H1 (cell line): ENCODE data around the gene ADGRB3. TPM values are rescaled to one million over a fixed set of nuclear protein-coding genes. Genes with fewer than 3 reads are reported as not detected.

Source experiments
- CHD2 ChIP-seq: IDR thresholded peaks from 2 replicates; pipeline ENCODE4 v1.6.1; 2012; ENCODE audit warnings: low read length, improper control_type of control experiment
- CHD7 ChIP-seq: fragments of 300-600 bp; sonication (generic); IDR thresholded peaks from 2 replicates; pipeline ENCODE4 v1.7.1; 2012; ENCODE audit warnings: low read length, moderate library complexity, mild to moderate bottlenecking, inconsistent platforms; ENCODE audit not compliant: insufficient replicate concordance
- JUND ChIP-seq: IDR thresholded peaks from 2 replicates; pipeline ENCODE4 v1.6.1; 2011; ENCODE audit warnings: mild to moderate bottlenecking, improper control_type of control experiment, low read length
- POLR2A ChIP-seq, 2 experiments: IDR thresholded peaks; 1 replicate in 1 of 2; 2 replicates in 1 of 2; pipeline ENCODE4 v1.6.1; 2011; ENCODE audit warnings: low read depth in 2 of 2, low read length in 2 of 2, mild to moderate bottlenecking in 2 of 2; ENCODE audit errors: control extremely low read depth in 1 of 2
- TAF7 ChIP-seq: optimal IDR thresholded peaks from 2 replicates; pipeline ENCODE3; 2011; ENCODE audit warnings: low read depth, mild to moderate bottlenecking, inconsistent platforms, low read length, moderate library complexity, borderline replicate concordance
- polyA plus RNA-seq, 7 experiments: library from polyadenylated mRNA; depleted of rRNA in 3 of 7; stranded (reverse) in 5 of 7; unstranded in 2 of 7; fragments of >200 nt in 5 of 7; fragments of 200-250 nt in 2 of 7; gene quantifications; 1 replicate in 5 of 7; 2 replicates in 1 of 7; 4 replicates in 1 of 7; pipeline versions ENCODE4 v1.2.1 to v1.2.3, GENCODE V29; 2011 to 2013; ENCODE audit warnings: missing spikeins in 2 of 7, mixed read lengths in 2 of 7
- total RNA-seq: library from RNA; stranded (reverse); fragmentation: NEBNext Ultra II Directional; extraction: Animal tissue kit (Norgen Biotek cat#: 25700); gene quantifications from 2 replicates; pipeline ENCODE4 v1.2.1, GENCODE V29; 2021

ADGRB3 gene
- total and polyA plus RNA-seq, 2 of the 8 experiments (the other 6 are each of a cell fraction or from before 2014, with no cell fraction given): 0.35 to 1.2 TPM

- TF ChIP-seq CHD7 (no peak), POLR2A (IDR thresholded peaks at IDR 0.05; ENCODE audit: control extremely low read depth in 1 of 2, low read depth in 2 of 2, low read length in 2 of 2) (no peak), CHD2 (no peak), TAF7 (no peak), JUND (no peak)
These were observed 38.2 kb downstream of the ADGRB3 start (continued) for GRCh38 chr6:68673255-68673654.
